T-helper 1 cell treated with Interleukin-12 subunit alpha and Interleukin-12 subunit beta and Interleukin-4 antibody, amounts not matched to agents 30 μg/mL and 1 μg/mL, for 36 hours (primary cell): ENCODE measurements around the gene ATP5F1D.

Experiments
- H3K27ac Mint-ChIP-seq: one replicate; pipeline ENCODE4 v1.8.0; 2021; ENCODE audit warnings: mild to moderate bottlenecking, mixed read lengths
- H3K27me3 Mint-ChIP-seq: one replicate; pipeline ENCODE4 v1.8.0; 2021; ENCODE audit warnings: low read depth, mixed read lengths
- H3K36me3 Mint-ChIP-seq: one replicate; pipeline ENCODE4 v1.8.0; 2021; ENCODE audit warnings: low read depth, mixed read lengths
- H3K4me1 Mint-ChIP-seq: one replicate; pipeline ENCODE4 v1.8.0; 2021; ENCODE audit warnings: low read depth, mixed read lengths
- H3K4me3 Mint-ChIP-seq: one replicate; pipeline ENCODE4 v1.8.0; 2021; ENCODE audit warnings: mild to moderate bottlenecking, moderate library complexity, mixed read lengths
- H3K9me3 Mint-ChIP-seq: one replicate; pipeline ENCODE4 v1.8.0; 2021; ENCODE audit warnings: mixed read lengths

The ATP5F1D gene

GRCh38 chr19:1226522-1227303, 14.8 kb upstream of the ATP5F1D start:
- Mint-ChIP-seq H3K9me3 (no peaks in the 10 kb centered on the region), H3K27ac (no peak overlapping the region), H3K4me1 (no peaks in the 10 kb centered on the region), H3K4me3 (no peak overlapping the region), H3K27me3 (no peaks in the 10 kb centered on the region), H3K36me3 (no peaks in the 10 kb centered on the region)

DNA sequence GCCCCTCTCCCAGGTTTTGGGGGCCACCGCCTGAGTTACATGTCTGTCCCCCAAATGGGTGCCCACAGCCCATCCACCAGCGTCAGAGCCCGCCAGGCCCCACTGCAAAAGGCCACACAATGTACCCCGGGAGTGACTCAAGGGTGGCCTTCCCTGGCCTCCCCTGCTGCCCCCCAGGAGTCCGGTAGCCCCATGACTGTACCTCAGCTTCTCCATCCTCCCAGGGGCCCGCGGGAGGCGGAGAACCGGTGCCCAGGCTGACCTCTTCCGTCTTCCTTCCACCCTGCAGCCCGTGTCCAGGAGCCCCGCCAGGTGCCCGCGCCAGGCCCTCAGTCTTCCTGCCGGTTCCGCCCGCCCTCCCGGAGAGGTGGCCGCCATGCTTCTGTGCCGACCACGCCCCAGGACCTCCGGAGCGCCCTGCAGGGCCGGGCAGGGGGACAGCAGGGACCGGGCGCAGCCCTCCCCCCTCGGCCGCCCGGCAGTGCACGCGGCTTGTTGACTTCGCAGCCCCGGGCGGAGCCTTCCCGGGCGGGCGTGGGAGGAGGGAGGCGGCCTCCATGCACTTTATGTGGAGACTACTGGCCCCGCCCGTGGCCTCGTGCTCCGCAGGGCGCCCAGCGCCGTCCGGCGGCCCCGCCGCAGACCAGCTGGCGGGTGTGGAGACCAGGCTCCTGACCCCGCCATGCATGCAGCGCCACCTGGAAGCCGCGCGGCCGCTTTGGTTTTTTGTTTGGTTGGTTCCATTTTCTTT, 14.1 kb upstream of the ATP5F1D start:
- no peaks in the 10 kb centered on the region for H3K9me3 Mint-ChIP-seq
- H3K27ac Mint-ChIP-seq = no peak overlapping the region
- no peak overlapping the region for H3K4me3 Mint-ChIP-seq
- H3K36me3 Mint-ChIP-seq = no peaks in the 10 kb centered on the region
- no peaks in the 10 kb centered on the region for H3K27me3 Mint-ChIP-seq
- H3K4me1 Mint-ChIP-seq = no peaks in the 10 kb centered on the region

DNA sequence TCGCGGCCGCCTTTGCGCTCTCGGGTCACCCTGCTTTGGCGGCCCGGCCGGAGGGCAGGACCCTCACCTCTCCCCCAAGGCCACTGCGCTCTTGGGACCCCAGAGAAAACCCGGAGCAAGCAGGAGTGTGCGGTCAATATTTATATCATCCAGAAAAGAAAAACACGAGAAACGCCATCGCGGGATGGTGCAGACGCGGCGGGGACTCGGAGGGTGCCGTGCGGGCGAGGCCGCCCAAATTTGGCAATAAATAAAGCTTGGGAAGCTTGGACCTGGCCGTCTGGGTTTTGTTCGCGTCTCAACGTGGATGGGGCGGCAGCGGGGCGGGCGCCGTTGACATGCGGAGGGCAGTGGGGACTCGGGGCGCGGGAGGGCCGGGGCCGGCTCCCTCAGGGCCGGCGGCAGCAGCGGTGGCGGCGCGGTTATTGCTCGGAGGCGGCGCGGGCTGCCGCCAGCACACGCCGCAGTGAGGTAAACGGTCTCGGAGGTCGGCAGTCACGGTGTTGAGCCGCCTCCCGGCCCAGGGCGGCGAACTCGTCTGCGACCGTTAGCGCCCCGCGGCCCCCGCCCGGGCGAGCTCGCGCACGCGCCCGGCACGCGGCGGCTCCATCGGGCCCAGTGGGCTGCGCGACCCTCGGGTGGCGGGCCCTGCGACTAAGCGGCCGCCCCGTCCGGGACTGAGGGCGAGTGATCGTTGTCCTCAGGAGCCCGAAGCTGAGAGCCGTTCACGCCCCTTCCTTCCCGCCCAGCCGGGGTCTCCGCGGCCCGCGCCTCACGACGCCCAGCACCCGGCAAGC, 13.2 kb upstream of the ATP5F1D start:
- Mint-ChIP-seq H3K36me3 (no peaks in the 10 kb centered on the region), H3K9me3 (no peaks in the 10 kb centered on the region), H3K4me1 (no peaks in the 10 kb centered on the region), H3K4me3 (no peak overlapping the region), H3K27ac (no peak overlapping the region), H3K27me3 (no peaks in the 10 kb centered on the region)

GRCh38 chr19:1229056-1229923, 12.3 kb upstream of the ATP5F1D start:
- no peak overlapping the region for H3K27ac Mint-ChIP-seq

GRCh38 chr19:1229924-1230782, 11.4 kb upstream of the ATP5F1D start:
- no peak overlapping the region for H3K27ac Mint-ChIP-seq
- no peak overlapping the region for H3K4me3 Mint-ChIP-seq
- H3K27me3 Mint-ChIP-seq = no peaks in the 10 kb centered on the region
- H3K9me3 Mint-ChIP-seq = no peaks in the 10 kb centered on the region
- H3K4me1 Mint-ChIP-seq = no peaks in the 10 kb centered on the region
- no peaks in the 10 kb centered on the region for H3K36me3 Mint-ChIP-seq

More at GRCh38 chr19:1229056-1229923, 12.3 kb upstream of the ATP5F1D start:
- Mint-ChIP-seq H3K9me3 (no peaks in the 10 kb centered on the region), H3K4me1 (no peaks in the 10 kb centered on the region), H3K36me3 (no peaks in the 10 kb centered on the region), H3K4me3 (no peak overlapping the region), H3K27me3 (no peaks in the 10 kb centered on the region)

GRCh38 chr19:1230783-1231489, 10.6 kb upstream of the ATP5F1D start:
- H3K27me3 Mint-ChIP-seq = no peaks in the 10 kb centered on the region

DNA sequence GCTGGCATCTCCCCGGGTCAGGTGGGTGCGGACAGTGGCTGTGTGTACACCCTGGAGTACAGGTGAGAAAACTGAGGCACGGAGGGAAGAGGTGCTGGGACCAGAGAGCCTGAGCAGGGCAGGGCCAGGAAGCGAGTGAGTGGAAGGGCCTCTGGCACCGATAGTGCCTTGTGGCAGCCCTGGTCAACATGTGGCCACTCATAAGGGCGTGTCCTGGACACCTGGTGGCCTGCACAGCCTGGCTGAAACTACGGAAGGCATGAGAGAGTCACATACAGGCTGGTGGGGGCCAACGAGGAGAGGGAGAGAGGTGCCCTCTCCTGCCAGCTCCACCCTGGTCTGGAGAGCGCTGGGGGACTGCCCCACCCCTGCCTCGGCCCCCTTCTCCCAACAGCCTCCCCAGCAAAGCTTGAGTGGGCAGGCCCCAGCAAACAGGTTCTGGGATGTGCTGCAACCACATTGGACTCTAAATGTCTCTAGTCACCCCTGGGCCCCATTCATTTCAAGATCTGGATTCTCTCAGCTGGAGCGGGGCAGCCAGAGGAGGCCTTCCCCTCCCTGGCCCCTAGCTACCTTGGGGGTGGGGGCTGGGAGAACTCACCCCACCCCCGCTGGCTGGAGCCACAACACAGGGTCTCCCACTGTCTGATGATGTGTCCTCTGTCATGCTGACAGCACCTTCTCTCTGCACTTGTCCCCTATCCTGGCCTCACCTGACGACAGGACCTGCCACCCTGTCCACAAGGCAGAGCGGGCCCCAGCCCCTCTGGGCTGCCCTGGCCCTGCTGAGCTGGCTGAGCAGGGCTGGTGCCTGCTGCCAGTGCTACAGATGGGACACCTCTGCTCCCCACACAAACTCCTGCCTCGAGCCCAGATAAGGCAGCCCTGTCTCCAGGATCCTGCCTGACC, 9.6 kb upstream of the ATP5F1D start:
- Mint-ChIP-seq H3K4me1 (no peaks in the 10 kb centered on the region), H3K27ac (no peak overlapping the region), H3K9me3 (no peaks in the 10 kb centered on the region), H3K27me3 (no peaks in the 10 kb centered on the region), H3K4me3 (no peak overlapping the region), H3K36me3 (no peaks in the 10 kb centered on the region)

More at GRCh38 chr19:1230783-1231489, 10.6 kb upstream of the ATP5F1D start:
- Mint-ChIP-seq H3K27ac (no peak overlapping the region), H3K4me3 (no peak overlapping the region), H3K36me3 (no peaks in the 10 kb centered on the region), H3K4me1 (no peaks in the 10 kb centered on the region), H3K9me3 (no peaks in the 10 kb centered on the region)

- no peak overlapping the region for H3K4me3 Mint-ChIP-seq
- H3K36me3 Mint-ChIP-seq = no peaks in the 10 kb centered on the region
- no peaks in the 10 kb centered on the region for H3K27me3 Mint-ChIP-seq
- no peaks in the 10 kb centered on the region for H3K4me1 Mint-ChIP-seq
- no peaks in the 10 kb centered on the region for H3K9me3 Mint-ChIP-seq
- no peak overlapping the region for H3K27ac Mint-ChIP-seq
Measured at GRCh38 chr19:1232652-1233072, 8.9 kb upstream of the ATP5F1D start.

GRCh38 chr19:1233115-1233667, 8.4 kb upstream of the ATP5F1D start:
- H3K4me3 Mint-ChIP-seq = no peak overlapping the region
- no peaks in the 10 kb centered on the region for H3K36me3 Mint-ChIP-seq
- H3K9me3 Mint-ChIP-seq = no peaks in the 10 kb centered on the region
- no peaks in the 10 kb centered on the region for H3K4me1 Mint-ChIP-seq
- no peak overlapping the region for H3K27ac Mint-ChIP-seq
- peaks cover 1% of the 10 kb centered on the region for H3K27me3 Mint-ChIP-seq

- Mint-ChIP-seq H3K4me1 (peaks cover 7% of the 10 kb centered on the region), H3K27ac (no peak overlapping the region), H3K9me3 (no peaks in the 10 kb centered on the region), H3K27me3 (peaks cover 12% of the 10 kb centered on the region), H3K4me3 (no peak overlapping the region), H3K36me3 (no peaks in the 10 kb centered on the region)
Measured at GRCh38 chr19:1234051-1234954, 7.2 kb upstream of the ATP5F1D start.

GRCh38 chr19:1234955-1235380, 6.6 kb upstream of the ATP5F1D start:
- H3K4me1 Mint-ChIP-seq = peaks cover 9% of the 10 kb centered on the region
- no peaks in the 10 kb centered on the region for H3K36me3 Mint-ChIP-seq
- H3K4me3 Mint-ChIP-seq = no peak overlapping the region
- H3K9me3 Mint-ChIP-seq = no peaks in the 10 kb centered on the region
- H3K27ac Mint-ChIP-seq = no peak overlapping the region
- peaks cover 17% of the 10 kb centered on the region for H3K27me3 Mint-ChIP-seq
